ENCODE measurements around the gene TAB2.

TAB2 gene

DNA sequence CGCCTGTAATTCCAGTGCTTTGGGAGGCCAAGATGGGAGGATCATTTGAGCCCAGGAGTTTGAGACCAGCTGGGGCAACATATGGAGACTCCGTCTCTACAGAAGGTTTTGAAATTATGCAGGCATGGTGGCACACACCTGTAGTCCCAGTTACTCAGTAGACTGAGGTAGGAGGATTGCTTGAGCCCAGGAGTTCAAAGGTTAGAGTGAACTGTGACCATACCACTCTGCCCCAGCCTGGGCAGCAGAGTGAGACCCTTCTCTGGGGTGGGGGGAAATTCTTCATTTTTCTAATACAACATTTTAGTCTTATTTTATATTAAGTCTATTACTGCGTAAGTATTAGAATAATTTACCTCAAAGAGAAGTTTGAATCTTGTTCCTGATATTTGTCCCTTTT is 62.5 kb downstream of the TAB2 start:
- DNase-seq: no peak

DNA sequence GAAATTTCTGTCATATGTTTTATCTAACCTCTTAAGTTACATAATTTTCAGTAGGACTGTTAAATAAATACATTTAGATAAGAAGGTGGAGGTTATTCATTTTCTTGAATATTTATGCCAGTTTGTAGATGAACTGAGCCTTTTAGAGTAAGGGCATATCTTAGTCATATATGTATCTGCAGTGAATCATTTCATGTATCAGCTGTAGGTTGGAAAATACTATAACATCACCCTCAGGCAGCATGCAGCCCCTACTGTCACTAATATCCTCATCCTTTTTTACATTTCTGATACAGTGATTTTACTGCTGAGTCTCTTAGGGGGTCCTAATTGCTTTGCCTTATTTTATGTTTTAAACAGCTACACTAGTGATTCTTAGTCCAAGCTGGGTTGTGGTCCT is 63.0 kb downstream of the TAB2 start:
- no peak for DNase-seq

DNA sequence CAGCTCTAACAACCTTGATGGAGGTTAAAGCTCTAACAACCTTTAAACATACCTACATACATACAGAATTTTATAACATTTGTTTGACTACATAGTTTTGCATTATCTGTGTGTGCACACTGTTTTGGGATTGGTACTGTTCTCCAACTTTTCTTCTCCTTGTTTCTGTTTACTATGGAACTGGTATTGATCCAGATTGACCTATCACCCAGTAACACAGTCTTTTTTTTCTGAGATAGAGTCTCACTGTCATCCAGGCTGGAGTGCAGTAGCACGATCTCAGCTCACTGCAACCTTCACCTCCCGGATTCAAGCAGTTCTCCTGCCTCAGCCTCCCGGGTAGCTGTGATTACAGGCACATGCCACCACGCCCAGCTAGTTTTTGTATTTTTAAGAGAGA is 65.9 kb downstream of the TAB2 start:
- DNase-seq: no peak

DNA sequence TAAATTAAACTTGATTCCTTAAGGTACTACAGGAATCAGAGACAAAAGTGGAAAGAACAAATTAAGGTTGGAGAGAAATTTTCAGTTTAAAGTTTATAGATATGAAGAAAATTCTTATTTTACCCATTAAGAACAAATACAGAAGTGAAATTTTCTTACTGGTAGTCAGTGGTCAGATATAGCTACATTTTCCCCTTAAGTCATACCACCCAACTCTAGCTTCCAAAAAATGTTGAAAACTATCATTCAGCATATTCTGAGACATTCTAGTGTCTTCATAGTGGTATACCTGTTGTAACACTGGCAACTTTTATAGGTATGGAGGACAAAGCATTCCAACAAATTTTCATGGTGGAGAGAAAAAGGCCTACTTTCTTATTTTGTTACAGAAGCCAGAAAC is 67.0 kb downstream of the TAB2 start:
- DNase-seq: no peak

DNA sequence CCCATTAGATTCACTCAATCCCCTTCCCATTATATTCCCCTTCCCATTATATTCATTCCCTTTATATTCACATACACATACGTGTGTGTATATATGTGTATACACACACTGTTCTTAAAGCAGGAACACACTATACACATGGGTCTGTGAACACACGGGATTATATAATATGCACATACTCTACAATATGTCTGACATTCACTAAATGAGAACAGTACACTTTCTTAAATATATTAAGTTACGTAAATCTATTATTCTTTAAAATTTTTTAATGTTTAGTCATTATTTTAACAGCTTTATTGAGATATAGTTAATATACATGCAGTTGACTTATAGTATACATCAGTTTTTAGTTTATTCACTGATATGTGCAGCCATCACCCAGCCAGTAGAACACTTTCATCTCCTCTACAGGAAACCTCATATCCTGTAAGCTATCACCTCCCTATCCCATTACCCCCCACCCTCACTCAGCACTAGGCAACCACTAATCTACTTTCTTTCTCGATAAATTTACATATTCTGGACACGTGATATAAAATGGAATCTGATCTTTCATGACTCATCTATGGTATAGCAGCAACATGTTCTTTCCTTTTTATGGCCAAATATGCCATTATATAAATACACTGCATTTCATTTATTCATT is 68.6 kb downstream of the TAB2 start:
- DNase-seq: no peak

DNA sequence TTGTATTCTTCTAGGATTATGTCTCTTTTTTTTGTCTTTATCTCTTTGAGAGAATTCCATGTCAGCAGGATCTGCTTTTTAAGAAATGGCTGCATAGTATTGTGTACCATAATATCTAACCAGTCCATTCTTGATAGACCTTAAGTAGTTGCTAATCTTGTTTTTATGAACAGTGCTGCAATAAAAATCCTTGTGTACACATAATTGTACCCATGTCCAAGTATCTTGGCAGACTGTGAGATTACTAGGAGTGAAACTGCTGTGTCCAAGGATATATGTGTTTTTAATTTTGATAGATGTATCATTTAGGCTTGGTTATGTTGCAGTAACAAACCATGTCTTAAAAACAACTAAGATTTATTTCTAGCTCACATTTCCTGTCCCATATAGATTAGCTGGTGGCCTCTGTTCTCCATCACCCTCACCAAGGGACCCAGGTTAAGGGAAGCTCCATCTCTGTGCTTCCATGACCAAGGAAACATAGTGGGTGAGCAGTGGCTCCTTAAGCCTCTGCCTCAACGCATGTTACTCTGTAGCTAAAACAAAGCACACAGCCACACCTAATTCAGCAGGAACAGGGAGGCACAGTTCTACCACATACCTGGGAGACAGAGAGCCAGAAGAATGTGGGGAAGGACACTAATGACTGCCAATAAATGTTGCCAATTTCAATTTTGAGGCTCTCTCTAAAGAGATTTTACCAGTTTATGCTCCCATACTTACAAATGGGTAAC is 70.4 kb downstream of the TAB2 start:
- DNase-seq: no peak

DNA sequence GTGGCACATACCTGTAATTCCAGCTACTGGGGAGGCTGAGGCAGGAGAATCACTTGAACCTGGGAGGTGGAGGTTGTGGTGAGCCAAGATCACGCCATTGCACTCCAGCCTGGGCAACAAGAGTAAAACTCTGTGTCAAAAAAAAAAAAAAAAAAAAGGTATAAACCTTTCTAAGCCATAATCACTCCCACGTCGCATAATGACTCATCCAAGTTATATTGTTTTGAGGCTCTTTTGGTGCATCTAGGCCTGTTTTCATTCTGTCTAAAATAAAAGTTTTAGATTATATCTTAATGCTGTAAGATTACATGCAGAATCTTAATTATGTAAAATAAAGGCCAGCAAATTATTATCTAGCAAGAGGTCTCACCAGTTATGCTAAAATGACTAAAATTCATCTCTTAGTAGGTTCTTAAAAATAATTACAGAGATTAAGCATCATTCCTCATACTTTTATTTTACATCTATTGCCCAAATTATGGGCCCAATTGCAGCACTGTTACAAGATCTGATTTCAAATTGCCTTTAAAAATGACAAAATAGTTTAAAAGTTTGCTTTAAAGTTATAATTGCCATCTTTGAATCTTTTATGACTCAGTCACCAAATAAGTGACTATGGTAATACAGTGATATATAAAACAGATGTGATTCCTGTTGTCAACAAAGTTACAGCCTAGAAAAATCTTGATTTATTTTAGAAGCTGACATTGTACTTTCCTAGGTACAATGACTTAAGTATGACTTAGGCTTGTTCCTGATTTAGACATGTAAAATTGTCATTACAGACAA is 72.2 kb downstream of the TAB2 start:
- no peak for DNase-seq

DNA sequence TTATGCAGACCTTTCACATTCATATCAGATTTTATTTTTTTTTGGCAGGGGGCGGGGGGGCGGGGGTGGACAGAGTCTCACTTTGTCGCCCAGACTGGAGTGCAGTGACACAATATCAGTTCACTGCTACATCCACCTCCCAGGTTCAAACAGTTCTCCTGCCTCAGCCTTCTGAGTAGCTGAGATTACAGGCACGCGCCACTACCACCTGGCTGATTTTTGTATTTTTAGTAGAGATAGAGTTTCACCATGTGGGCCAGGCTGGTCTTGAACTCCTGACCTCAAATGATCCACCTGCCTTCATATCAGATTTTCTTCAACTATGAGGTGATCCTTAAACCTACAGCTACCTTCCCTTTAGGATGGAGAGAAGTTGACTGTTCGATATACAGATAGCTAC is 74.6 kb downstream of the TAB2 start:
- no peak for DNase-seq

DNA sequence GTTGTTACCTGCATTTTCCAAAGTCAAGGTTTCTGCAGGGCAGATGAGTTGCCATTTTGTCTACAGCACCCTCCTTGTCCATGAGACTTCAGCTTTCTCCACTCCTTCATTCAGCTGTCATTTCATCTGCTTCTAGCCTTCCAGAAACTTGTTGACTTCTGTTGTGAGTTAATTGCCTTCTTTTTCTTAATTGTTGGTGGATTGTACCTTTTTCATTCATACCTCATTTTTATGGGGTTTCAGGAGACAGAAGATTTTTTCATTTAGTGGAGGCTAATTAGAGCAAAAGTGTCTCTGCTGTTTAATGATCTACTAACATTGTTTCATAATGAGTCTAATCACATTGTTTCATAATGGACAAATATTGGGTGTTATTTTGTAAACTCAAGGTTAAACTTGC is 75.0 kb downstream of the TAB2 start:
- DNase-seq: no peak

DNA sequence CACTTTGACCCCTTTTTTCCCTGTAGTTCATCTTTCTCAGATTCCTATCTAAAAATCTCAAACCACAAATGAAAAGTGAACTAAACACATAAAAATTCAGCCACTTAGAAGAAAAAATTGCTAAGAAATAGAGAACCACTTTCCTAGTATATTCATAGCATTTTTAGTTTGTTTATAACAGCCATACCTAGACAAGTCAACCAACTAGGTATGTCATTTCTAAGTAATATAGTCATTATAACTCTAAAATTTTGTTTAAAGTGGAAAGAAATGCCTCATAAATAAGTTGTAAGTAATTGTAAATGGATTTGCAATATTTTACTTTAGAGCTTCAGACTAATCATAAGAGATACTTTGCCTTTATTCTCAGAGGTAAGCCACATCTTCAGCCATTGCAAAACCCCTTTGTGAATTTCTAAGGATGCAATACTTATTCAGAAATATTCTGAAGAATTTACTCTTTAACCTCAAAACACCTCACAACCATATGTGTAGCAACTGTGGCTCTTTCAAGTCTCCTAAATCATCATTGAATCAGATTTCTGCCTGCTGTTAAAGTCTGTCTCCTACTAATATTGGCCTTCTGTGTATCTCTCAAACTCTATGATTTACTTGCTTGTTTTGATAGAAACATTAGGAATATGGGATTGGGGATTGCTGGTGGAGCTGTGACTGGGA is 75.6 kb downstream of the TAB2 start:
- no peak for DNase-seq

DNA sequence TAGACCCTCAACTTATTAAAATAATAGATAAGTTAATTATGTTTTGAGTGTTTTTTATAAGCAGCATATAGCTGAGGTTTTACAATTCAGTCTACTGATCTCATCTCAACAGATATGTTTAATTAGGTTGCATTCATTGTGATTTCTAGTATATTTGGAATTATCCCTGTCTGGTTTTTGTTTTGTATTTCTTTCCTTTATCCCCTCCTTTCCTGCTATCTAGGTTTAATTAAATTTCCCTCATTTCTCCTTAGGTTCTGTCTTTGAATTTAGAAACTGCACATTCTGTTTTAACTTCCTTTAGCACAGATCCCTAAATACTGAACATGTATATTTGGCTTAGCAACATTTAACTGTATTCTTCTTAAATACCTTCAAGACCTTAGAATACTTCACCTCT is 77.7 kb downstream of the TAB2 start:
- no peak for DNase-seq

DNA sequence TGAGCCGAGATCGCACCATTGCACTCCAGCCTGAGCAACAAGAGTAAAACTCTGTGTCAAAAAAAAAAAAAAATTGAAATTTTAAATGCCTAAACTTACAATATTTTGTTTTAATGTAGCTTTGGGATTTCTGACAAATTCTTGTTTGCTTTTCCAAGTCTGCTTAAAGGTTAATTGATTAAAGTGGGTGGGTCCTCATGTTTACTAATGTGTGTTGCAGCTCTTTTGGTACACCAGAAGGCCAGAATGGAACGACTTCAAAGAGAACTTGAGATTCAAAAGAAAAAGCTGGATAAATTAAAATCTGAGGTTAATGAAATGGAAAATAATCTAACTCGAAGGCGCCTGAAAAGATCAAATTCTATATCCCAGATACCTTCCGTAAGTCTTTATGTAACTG is 79.9 kb downstream of the TAB2 start:
- DNase-seq: no peak

DNA sequence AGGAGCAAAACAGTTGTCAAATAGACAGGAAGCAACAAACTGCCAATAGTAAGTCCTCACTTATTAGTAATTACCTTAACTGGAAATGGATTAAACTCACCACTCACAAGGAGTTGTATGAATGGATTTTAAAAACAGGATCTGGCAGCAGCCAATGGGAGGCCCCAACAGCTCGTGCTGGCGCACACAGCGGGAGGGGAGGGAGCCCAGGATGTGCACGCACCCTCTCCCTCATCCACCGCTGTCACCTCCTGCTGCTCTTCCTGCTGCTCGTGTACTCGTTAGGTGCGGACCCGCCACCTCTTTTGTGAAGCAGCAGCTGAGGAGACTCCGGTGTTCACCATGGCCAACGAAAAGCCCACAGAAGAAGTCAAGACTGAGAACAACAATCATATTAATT is 82.5 kb downstream of the TAB2 start, which contains the start of gene SUMO4:
TSS of gene SUMO4 (plus strand) at position 213 of the 400 bp plus-strand sequence. CDS start at position 343, 130 bp downstream.
- DNase-seq: no peak

DNA sequence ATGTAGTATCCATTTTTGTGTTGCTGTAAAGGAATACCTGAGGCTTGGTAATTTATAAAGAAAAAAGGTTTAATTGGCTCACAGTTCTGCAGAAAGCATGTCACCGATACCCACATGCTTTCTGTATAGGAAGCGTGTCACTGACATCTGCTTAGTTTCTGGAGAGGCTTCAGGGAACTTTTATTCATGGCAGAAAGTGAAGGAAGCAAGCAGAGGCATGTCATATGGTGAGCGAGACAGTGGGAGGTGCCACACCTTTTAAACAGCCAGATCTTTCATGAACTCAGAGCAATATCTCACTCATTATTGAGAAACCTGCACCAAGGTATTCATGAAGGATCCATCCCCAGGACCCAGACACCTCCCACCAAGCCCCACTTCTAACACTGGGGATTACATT is 86.0 kb downstream of the TAB2 start:
- no peak for DNase-seq

DNA sequence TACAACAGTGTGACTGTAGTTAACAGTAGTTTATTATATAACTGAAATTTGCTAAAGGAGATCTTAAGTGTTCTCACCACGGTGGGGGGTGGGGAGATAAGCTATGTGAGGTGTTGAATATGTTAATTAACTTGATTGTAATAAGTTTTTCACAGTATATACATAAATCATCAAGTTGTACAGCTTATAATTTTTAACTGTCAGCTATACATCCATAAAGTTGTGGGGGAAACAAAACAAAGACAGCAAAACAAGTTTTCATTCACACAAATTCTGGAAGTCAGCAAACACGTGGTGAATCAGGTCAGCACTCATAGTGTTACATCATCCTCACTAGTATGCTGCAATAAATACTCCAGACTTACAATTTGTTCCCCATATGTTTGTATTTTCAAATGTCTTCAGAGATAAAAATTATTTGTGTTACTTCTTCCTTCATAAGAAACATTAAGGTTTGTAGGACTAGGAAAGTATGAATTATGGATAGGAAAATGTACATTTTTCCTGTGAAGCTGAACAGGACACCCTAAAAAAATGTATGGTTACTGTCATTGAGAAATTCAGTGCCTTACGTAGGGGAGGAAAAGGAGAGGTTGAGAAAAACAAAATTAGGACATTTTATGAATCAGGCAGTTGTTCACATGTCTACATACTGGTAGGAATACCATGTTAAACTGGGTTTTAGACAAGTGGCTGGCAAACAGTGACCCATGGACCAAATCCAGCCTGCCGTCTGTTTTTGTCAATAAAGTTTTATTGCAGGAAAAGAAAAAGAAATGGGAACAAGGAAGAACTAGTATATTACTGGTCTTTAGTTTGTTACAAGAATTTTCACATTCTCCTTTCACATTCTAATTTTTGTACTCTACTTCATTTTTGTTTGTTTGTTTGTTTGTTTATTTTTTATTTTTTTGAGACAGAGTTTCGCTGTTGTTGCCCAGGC is 88.6 kb downstream of the TAB2 start:
- DNase-seq: no peak

DNA sequence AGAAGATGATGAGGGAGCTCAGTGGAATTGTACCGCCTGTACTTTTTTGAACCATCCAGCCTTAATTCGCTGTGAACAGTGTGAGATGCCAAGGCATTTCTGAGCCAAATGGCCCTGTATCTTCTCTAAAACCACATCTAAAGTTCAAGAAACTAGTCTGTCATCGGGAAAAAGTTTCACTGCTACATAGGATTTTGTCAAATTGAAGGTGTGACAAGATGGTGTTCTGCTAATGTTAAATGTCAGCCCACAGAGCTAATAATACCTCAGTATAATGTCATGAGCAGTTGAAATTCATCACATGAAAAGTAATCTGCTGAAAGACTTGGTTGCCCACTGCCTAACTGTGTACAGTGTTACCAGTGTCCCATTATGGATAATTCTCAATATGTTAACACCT is 92.1 kb downstream of the TAB2 start:
- no peak for DNase-seq

DNA sequence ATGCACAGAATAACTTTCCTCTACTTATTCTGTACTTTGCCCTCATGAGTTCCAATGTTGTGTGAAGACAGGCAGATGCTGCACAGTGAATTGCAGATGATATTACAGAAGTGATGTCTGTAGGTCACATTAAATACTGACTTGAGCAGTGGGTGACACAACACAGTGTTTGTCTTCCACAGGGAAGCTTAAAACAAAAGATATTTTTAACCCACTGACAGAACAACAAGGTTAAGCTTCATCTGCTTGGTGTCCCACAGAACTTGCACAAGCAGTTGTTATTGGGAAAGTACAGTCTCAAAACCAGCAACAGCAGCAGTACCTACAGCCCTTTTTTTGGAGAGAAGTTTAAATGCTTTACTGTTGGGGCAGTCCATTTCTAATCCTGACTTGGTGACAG is 93.0 kb downstream of the TAB2 start:
- DNase-seq: no peak

DNA sequence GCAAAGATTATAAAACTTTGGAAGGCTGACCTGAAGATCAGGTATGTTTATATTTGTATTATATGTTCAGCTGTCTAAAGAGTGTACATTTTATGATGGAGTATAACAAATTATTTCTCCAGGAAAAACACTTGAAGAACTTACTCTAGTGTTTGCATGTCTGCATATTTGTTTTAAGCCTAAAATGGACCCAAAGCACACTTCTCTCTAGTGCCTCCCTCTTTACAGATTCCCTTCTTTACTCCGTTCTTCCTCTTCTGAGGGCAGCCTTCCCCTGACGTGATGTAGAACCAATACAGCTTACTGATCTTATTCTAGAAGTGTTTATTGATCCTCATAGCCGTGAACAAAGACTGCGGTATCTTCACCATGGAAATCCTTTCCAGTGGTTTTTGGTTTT is 96.5 kb downstream of the TAB2 start:
- DNase-seq: no peak

DNA sequence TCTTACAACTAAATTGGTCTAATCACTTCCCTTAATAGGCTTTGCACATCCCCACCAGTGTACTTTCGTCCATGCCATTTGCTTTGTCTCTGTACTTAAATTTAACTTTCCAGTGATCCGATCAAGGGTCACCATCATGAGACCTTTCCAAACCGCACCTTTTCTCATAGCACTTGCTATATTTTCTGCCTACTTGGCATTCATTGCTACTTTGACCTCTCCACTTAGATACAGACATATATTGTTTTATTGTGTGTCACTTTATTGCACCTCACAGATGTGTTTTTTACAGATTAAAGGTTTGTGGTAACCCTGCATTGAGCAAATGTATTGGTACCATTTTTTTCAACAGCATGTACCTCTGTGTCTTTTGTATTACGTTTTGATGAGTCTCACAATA is 97.3 kb downstream of the TAB2 start:
- no peak for DNase-seq

DNA sequence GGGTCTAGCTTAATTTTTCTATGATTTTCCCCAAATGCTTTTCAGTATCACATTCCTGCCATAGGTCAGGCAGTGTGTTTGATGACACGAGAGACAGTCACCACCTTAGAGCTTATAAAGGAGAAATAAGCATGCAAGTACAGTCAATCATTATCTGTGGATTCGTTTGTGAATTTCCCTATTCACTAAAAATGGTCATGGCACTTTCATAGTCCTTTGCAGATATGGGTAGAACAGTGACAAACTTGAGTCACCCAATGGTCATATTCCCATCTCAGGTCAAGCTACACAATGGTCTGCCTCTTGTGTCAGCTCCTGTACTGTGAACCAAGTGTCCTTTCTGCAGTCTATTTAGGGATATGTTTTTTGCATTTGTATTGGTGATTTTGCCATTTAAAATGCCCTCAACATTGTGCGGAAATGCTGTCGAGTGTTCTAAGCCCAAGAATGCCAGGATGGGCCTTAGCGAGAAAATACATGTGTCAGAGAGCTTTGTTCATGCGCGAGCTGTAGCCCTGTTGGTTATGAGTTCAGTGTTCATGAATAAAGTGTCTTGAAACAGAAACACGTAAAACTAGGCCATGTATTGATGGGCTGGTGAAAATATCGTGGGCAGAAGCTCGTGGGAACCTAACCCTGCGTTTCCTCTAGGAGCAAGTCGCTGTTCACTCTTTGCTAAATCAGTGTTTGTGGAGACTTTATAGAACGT is 102.3 kb downstream of the TAB2 start:
- DNase-seq: no peak

DNA sequence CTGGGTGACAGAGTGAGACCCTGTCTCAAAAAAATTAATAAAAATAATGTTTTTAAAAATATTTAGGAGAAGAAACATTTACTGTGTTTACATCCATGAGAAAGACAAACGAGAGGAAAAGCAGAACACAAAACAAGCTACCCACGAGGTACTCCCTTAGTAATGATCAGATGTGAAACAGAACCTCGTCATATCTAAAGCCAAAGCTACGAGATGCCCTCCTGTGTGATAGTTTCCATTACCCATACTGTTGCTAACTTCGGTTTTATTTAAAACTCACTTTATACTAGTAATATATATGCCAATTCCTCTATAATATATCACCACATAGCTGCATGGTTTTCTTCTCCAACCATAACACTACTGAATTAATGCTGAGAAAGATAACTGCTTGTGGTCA is 103.6 kb downstream of the TAB2 start:
- DNase-seq: no peak

DNA sequence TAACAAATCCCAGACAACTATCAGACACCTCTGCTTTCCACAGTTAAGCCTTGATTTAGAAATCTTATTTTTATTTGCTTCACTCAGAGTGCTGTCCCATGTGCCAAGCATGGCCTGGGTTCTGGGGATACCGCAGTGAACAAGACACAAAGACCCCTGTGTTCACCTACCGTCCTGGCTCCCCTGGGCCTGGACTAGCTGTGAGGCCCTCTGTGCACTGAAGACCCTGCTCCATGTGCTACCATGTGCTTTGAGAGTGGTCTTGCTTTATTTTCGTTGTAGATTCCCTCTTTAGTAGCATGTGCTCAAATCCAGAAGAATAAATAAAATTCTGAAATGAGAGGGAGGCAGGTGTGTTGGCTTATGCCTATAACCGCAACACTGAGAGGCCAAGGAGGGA is 105.1 kb downstream of the TAB2 start:
- no peak for DNase-seq

Data from NCI-H146 (cell line).